ENCODE data around the gene PTPRG. TPM values are rescaled to one million over a fixed set of nuclear protein-coding genes. Genes with fewer than 3 reads are reported as not detected.

PTPRG gene
- total RNA-seq, 1 experiment from 2014 or later = 11.7 TPM

- Histone ChIP-seq H3K36me3 (ENCODE audit: insufficient read depth, low read length, poor library complexity, severe bottlenecking) (no peaks in the 10 kb centered on the region), H3K27me3 (replicated peaks; ENCODE audit: insufficient read depth, low read depth, low read length, poor library complexity) (no peaks in the 10 kb centered on the region), H3K4me3 (ENCODE audit: low read depth, low read length, poor library complexity, severe bottlenecking) (no peak overlapping the region), H3K4me1 (ENCODE audit: insufficient read depth, low read length, poor library complexity, severe bottlenecking) (no peaks in the 10 kb centered on the region), H3K9me3 (ENCODE audit: low read depth, low read length, poor library complexity, severe bottlenecking) (no peaks in the 10 kb centered on the region), H3K27ac (ENCODE audit: low read depth, low read length, poor library complexity, severe bottlenecking) (no peak overlapping the region)
- intact Hi-C loops (cut with micrococcal nuclease; ENCODE audit: unreplicated experiment) = loop anchor here (10.0 kb wide), 1 partner anchor 369 kb away; the partner anchor contains the start of gene PTPRG
- POLR2A ChIA-PET (ENCODE audit: low non-redundant PET) = no interaction called here
- BruUV-seq (replicated peaks) = no TSS peak
- no peak for DNase-seq (ENCODE audit: low spot score)
- CTCF ChIA-PET = no interaction called here
- TF ChIP-seq CTCF (conservative IDR thresholded peaks at IDR 0.05; ENCODE audit: low read depth, low read length) = no peak
- no peak for TF ChIP-seq EZH2 (IDR thresholded peaks at IDR 0.05; ENCODE audit: borderline replicate concordance, low read depth, low read length, poor library complexity, severe bottlenecking)
Measured at GRCh38 chr3:61933798-61934504, 372.6 kb downstream of the PTPRG start.

GRCh38 chr3:61934505-61934871, 373.1 kb downstream of the PTPRG start:
- no peaks in the 10 kb centered on the region for H3K36me3 ChIP-seq (ENCODE audit: insufficient read depth, low read length, poor library complexity, severe bottlenecking)
- intact Hi-C loops (cut with micrococcal nuclease; ENCODE audit: unreplicated experiment) = loop anchor here (10.0 kb wide), 1 partner anchor 370 kb away; the partner anchor contains the start of gene PTPRG

GRCh38 chr3:61935814-61936213, 374.4 kb downstream of the PTPRG start:
- no peaks in the 10 kb centered on the region for H3K9me3 ChIP-seq (ENCODE audit: low read depth, low read length, poor library complexity, severe bottlenecking)
- DNase-seq (ENCODE audit: low spot score) = no peak
- H3K4me1 ChIP-seq (ENCODE audit: insufficient read depth, low read length, poor library complexity, severe bottlenecking) = no peaks in the 10 kb centered on the region
- POLR2A ChIA-PET (ENCODE audit: low non-redundant PET) = no interaction called here
- CTCF ChIA-PET = interaction anchor here (0.7 to 1.0 kb wide), 2 partner anchors 32 to 153 kb away, joined by 3 read pairs; no protein-coding TSS in a partner anchor
- no peak overlapping the region for H3K4me3 ChIP-seq (ENCODE audit: low read depth, low read length, poor library complexity, severe bottlenecking)
- TF ChIP-seq CTCF (conservative IDR thresholded peaks at IDR 0.05; ENCODE audit: low read depth, low read length) = no peak
- no peak for TF ChIP-seq EZH2 (IDR thresholded peaks at IDR 0.05; ENCODE audit: borderline replicate concordance, low read depth, low read length, poor library complexity, severe bottlenecking)
- no peak overlapping the region for H3K27ac ChIP-seq (ENCODE audit: low read depth, low read length, poor library complexity, severe bottlenecking)
- H3K27me3 ChIP-seq (replicated peaks; ENCODE audit: insufficient read depth, low read depth, low read length, poor library complexity) = no peaks in the 10 kb centered on the region
- intact Hi-C loops (cut with micrococcal nuclease; ENCODE audit: unreplicated experiment) = loop anchor here (5.0 to 10.0 kb wide), 2 partner anchors 79 to 371 kb away; partner anchors contain the start of gene PTPRG
- BruUV-seq (replicated peaks) = no TSS peak
- no peaks in the 10 kb centered on the region for H3K36me3 ChIP-seq (ENCODE audit: insufficient read depth, low read length, poor library complexity, severe bottlenecking)

More at GRCh38 chr3:61934505-61934871, 373.1 kb downstream of the PTPRG start:
- Histone ChIP-seq H3K9me3 (ENCODE audit: low read depth, low read length, poor library complexity, severe bottlenecking) (no peaks in the 10 kb centered on the region), H3K4me1 (ENCODE audit: insufficient read depth, low read length, poor library complexity, severe bottlenecking) (no peaks in the 10 kb centered on the region), H3K4me3 (ENCODE audit: low read depth, low read length, poor library complexity, severe bottlenecking) (no peak overlapping the region), H3K27ac (ENCODE audit: low read depth, low read length, poor library complexity, severe bottlenecking) (no peak overlapping the region), H3K27me3 (replicated peaks; ENCODE audit: insufficient read depth, low read depth, low read length, poor library complexity) (no peaks in the 10 kb centered on the region)
- no peak for TF ChIP-seq EZH2 (IDR thresholded peaks at IDR 0.05; ENCODE audit: borderline replicate concordance, low read depth, low read length, poor library complexity, severe bottlenecking)
- TF ChIP-seq CTCF (conservative IDR thresholded peaks at IDR 0.05; ENCODE audit: low read depth, low read length) = no peak
- DNase-seq (ENCODE audit: low spot score) = no peak
- POLR2A ChIA-PET (ENCODE audit: low non-redundant PET) = no interaction called here
- BruUV-seq (replicated peaks) = no TSS peak
- CTCF ChIA-PET = no interaction called here
